Measurements from ENCODE around the gene DBH.

The DBH gene

DNA sequence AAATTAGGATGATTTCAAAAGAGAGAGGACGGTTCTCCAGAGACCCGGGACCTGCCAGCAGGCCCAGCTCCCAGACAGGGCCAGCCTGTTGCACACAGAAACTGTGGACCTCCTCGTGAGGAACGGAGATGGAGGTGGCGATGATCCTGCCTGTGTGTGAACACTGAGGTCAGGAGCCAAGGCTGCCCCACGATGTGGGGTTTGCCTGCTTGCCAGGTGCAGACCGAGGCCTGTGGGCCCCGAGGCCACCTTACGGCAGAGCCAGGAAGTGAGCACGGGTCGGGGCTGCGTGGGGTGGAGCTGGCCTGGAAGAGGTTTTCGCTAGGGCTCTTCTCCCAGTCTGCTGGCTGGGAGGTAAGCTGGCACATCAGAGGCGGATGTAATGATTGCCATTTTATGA, 31.3 kb upstream of the DBH start:
- no peak for DNase-seq (ENCODE audit: low spot score)

DNA sequence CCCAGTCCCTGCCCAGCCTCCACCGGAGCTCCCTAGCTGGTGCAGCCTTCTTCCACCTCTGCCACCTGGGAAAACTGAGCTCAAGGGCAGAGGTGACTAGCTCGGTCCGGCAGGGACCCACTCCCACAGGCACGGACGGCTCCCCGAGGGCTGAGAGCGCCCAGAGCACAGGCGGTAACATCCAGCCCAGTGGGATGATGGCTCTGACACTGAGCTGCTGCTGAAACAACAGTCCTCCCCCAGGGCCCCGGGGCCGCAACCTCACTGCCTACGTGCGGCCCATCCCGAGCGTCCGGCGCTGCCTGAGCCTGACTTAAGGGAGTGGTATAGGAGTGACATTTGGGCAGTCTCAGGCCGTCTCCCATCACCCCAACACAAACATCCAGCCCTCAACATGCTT, 30.7 kb upstream of the DBH start:
- DNase-seq (ENCODE audit: low spot score), result no peak

DNA sequence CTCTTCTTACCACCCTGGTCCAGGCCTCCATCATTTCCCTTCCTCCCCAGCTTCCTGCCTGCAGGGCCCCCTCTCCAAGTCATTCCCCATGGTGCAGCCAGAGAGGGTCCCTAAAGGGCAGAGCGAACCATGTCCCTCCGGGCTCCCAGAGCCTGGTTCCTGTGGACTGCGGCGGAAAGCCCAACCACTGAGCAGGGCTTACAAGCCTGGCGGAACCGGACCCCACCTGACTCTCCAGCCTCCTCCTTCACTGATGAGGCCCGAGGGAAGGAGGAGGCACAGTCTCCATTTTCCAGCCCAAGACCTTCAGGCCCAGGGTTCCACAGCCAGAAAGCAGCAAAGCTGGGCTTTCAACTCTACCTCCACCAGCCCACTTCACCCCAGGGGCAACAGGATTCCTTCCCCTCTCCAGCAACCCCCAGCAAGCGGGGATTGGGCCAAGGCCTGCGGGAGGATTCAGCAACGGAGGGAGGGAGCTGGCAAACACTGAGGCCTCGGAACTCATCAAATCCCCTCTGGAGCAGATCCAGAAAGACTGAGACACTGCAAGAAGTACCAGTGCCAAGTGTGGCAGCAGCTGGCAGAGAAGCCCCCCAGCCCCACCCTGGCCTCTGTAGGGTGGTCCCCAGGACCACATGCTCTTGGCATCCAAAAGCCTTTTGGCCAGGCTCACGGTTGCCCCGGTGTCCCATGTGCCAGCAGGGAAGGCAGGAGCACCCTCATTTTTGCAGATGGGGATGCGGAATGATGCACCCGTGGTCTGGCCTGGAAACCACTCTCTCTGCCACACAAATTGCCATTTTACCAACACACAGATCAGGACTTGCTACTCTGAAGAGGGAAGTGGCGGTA, 30.1 kb upstream of the DBH start:
- DNase-seq (ENCODE audit: low spot score), result no peak

- no peak for DNase-seq (ENCODE audit: low spot score)
These were observed 29.5 kb upstream of the DBH start for GRCh38 chr9:133606708-133607025.

- no peak for DNase-seq (ENCODE audit: low spot score)
These were observed 28.8 kb upstream of the DBH start for GRCh38 chr9:133607381-133607780.

- no peak for DNase-seq (ENCODE audit: low spot score)
These were observed 28.2 kb upstream of the DBH start for GRCh38 chr9:133607976-133608375.

DNA sequence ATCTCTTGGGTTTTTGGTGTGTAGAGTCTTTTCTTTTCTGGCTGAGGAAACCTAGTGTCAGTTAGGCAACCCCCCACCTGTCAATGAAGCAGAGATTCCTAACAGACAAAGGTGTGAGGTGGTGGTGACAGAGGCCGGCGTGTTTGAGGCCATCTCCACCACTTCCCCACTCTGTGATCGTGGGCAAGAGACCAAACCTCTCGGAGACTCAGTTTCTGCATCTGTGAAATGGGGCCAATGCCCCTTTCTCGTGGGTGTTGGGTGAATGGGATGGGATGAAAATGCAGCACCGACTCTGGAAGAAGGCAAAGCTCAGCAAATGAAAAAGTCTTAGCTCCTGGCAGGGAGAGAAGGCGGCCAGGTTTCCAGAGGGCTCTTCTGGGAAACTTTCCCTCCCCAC, 27.8 kb upstream of the DBH start:
- no peak for DNase-seq (ENCODE audit: low spot score)

DNA sequence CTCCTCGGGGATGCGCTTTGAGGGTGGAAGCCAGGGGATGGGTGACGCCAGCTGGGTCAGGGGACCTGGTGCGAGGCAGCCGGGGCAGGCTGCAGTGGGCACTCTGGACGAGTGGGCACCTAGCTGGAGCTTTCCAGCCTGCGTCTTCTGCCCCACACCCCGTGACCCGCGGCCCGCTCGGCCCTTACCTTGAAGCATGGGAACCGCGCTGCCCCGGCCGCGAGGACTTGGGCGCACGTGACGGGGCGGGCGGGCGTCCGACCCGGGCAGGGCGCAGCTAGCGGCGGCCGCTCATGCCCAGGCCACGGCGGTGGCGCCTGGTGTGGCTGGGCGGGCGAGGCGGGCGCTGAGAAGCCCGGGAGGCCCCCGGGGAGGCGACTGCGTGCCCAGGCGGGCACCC, 27.3 kb upstream of the DBH start:
- no peak for DNase-seq (ENCODE audit: low spot score)

DNA sequence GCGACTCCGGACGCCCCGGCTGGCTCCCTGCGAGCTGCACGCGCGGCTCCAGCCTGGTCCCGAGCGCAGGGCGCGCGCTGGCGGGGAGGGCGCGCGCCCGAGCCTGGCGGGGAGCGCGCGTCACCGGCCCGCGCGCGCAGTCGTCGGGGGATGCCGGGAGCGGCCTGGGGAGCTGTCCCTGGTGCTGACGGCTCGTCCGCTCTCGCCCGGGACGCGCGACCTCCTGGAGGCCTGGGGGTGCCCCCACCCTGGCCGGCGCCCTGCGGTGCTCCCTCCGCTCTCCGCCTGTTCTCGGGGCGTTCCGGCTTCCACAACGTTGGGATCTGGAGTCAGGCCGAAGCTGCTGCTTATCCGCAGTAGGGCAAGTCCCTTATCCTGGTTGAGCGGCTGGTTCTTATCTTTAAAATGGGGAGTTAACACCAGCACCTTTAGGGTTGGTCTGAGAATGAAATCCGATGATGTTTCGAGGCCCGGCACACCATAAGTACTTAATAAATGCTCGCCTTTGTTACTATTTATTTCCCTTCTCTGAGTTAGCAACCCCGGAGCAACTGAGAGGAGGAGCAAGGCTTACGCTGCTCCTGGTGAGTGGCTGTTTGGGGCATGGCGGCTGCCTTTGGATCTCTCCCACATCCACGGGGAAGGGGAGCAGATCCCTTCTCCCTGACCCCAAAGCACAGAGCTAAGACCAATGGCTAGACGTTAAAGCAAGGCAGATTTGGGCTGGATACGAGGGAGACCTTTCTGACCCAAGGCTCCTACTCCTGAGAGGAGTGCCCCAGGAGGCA, 26.7 kb upstream of the DBH start, which contains the start of gene FAM163B:
Gene FAM163B (minus strand): TSS at position 79 of the 788 bp plus-strand sequence. CDS start 29,166 bp downstream, outside the sequence.
- peak; percentile 89 for DNase-seq (ENCODE audit: low spot score)

GRCh38 chr9:133610845-133611244, 25.3 kb upstream of the DBH start:
- DNase-seq (ENCODE audit: low spot score), result no peak

DNA sequence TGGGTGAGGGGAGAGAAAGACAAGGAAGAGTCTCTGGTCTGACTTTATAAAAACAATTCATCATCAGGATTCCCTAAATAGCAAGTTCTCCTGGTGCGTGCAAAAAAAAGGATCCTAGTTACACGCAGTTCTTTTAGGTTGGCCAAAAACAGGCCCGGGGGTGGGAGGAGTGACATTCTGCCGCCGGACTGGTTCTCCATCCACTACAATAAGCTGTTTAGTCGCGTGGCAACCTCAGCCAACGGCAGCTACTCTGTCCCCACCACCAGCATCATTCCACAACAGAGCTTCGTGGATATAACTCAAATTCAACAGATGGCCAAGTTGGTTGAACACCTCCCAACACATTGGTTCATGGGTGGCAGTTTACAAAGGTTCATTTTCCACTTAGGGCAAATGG, 24.1 kb upstream of the DBH start:
- no peak for DNase-seq (ENCODE audit: low spot score)

- no peak for DNase-seq (ENCODE audit: low spot score)
These were observed 23.3 kb upstream of the DBH start for GRCh38 chr9:133612816-133613215.

DNA sequence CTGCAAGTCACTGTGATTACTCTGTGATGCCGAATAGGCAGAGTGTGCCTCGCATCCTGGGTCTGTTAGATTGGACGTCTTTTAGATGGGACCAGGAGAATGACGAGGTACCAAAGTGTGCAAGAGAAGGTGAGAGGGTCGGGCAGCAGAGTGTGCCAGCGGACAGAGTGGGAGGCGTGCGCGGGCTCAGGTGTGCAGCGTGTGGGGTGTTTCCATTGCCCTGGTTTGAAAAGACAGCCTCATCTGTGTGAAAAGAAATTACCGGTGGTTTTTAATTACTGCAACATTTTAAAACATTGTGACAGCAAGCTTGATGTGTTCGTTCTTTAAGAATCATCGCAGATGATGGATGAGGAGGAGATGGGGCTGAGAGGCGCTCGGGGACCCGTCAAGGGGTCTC, 22.7 kb upstream of the DBH start:
- DNase-seq (ENCODE audit: low spot score), result no peak

GRCh38 chr9:133614056-133614455, 22.1 kb upstream of the DBH start:
- DNase-seq (ENCODE audit: low spot score), result no peak

GRCh38 chr9:133614678-133615077, 21.5 kb upstream of the DBH start:
- no peak for DNase-seq (ENCODE audit: low spot score)

GRCh38 chr9:133615186-133615585, 21.0 kb upstream of the DBH start:
- DNase-seq (ENCODE audit: low spot score), result no peak

DNA sequence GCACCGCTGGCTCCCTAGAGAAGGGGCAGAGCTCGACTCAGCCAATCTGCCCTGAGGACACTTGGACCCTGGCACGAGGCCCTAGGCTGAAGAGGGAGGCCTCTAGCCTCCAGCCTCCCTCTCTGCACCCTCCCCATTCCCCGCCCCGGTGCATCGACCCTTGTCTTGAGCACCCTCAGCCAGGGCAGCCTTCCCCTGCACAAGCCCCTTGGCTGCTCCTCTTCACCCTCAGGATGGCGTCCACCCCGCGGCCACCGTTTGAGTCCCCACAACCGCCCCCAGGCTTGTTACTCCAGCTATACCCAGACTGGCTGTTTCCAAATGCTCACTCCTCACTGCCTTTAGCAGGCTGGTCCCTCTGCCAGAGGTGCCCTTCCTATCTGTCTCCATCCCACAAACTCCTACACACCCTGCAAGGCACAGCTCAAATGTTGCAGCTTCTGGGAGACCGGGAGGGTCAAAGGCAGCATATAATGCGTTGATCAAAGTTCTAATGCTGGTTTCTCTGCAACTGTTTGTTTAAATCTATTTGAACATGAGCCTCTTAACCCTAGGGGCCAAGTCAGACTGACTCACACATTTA, 20.5 kb upstream of the DBH start:
- DNase-seq (ENCODE audit: low spot score), result no peak

- no peak for DNase-seq (ENCODE audit: low spot score)
These were observed 19.3 kb upstream of the DBH start for GRCh38 chr9:133616643-133617405.

DNA sequence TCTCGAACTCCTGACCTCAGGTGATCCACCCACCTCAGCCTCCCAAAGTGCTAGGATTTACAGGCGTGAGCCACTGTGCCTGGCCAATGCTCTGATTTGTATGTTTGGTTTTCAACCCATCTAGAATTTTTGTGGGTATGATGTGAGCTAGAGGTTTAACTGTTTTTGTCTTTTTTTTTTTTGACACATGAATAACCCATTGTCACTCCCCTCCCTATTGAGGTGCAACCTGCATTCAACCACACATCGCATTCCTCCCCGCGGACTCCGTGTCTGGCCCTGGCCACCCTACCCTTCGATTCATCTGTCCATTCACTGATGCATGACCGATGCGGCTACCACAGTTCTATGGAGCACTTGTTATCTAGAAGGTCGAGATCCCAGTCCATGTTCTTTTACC, 17.4 kb upstream of the DBH start:
- no peak for DNase-seq (ENCODE audit: low spot score)

DNA sequence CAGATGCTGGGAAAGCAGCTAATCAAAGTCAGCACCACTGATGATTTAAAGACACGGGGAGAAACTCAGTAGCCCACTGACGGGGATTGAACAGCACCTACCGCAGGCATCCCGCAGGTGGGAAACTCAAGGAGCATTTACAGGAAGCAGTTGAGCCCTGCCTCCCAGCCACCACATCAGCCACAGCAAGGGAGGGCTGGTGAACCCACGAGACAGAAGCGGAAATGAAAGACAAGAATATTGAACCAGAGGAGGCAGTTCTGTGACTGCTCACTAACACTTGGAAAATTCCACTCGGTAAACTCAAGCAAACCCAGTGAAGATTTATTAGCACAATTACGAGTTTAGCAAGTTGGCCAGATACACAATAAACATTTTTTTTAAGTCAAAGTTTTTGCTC, 16.4 kb upstream of the DBH start:
- no peak for DNase-seq (ENCODE audit: low spot score)

GRCh38 chr9:133621725-133622267, 14.4 kb upstream of the DBH start:
- no peak for DNase-seq (ENCODE audit: low spot score)

- DNase-seq (ENCODE audit: low spot score), result no peak
These were observed 13.6 kb upstream of the DBH start for GRCh38 chr9:133622555-133622954.
